Left ventricle myocardium inferior (tissue), 1 donor: ENCODE measurements around the gene RAB4B. TPM values are rescaled to one million over a fixed set of nuclear protein-coding genes. Genes with fewer than 3 reads are reported as not detected.

Source experiments
- DNase-seq: peaks from one replicate; pipeline ENCODE4 v3.0.0-alpha.2; 2020
- H3K27ac ChIP-seq: fragments of 200-600 bp; replicated peaks from 2 replicates; pipeline ENCODE4 v1.8.0; 2021
- H3K27me3 ChIP-seq: fragments of 200-600 bp; 2 replicates; pipeline ENCODE4 v1.8.0; 2021; ENCODE audit warnings: low read depth
- H3K36me3 ChIP-seq: fragments of 200-600 bp; 2 replicates; pipeline ENCODE4 v1.8.0; 2021
- H3K4me1 ChIP-seq: fragments of 200-600 bp; 2 replicates; pipeline ENCODE4 v1.8.0; 2021
- H3K4me3 ChIP-seq: fragments of 200-600 bp; 2 replicates; pipeline ENCODE4 v1.8.0; 2021; ENCODE audit warnings: mild to moderate bottlenecking, moderate library complexity
- H3K9me3 ChIP-seq: fragments of 200-600 bp; replicated peaks from 2 replicates; pipeline ENCODE4 v1.8.0; 2021
- intact Hi-C: fragments of 100-400 bp; cut with micrococcal nuclease; formaldehyde crosslinking; loops from one replicate; pipeline ENCODE4 v1.11.0; 2022
- total RNA-seq: library from RNA; stranded (reverse); fragmentation: NEBNext Ultra II Directional; extraction: Animal tissue kit (Norgen Biotek cat#: 25700); gene quantifications from one replicate; pipeline ENCODE4 v1.2.1, GENCODE V29; 2021
- TF ChIP-seq, protein P1 (sequence below): fragments of 200-600 bp; IDR thresholded peaks from 2 replicates; pipeline ENCODE4 v1.8.0; 2021; ENCODE audit warnings: antibody characterized with exemption, mild to moderate bottlenecking, borderline replicate concordance
- donor health status: DM: no; HTN: yes; CAD: no; lungs with severe emphysema.

Gene RAB4B
- total RNA-seq, 1 donor from 2014 or later = 13.5 TPM

- DNase-seq = no peak
- Histone ChIP-seq H3K27me3 (no peaks in the 10 kb centered on the region), H3K9me3 (no peaks in the 10 kb centered on the region), H3K4me3 (peak overlapping the region; percentile 97), H3K27ac (peak overlapping the region; percentile 99), H3K4me1 (peaks cover 100% of the 10 kb centered on the region), H3K36me3 (peaks cover 47% of the 10 kb centered on the region)
- intact Hi-C loops = no loop called here
- TF ChIP-seq, protein P1, sequence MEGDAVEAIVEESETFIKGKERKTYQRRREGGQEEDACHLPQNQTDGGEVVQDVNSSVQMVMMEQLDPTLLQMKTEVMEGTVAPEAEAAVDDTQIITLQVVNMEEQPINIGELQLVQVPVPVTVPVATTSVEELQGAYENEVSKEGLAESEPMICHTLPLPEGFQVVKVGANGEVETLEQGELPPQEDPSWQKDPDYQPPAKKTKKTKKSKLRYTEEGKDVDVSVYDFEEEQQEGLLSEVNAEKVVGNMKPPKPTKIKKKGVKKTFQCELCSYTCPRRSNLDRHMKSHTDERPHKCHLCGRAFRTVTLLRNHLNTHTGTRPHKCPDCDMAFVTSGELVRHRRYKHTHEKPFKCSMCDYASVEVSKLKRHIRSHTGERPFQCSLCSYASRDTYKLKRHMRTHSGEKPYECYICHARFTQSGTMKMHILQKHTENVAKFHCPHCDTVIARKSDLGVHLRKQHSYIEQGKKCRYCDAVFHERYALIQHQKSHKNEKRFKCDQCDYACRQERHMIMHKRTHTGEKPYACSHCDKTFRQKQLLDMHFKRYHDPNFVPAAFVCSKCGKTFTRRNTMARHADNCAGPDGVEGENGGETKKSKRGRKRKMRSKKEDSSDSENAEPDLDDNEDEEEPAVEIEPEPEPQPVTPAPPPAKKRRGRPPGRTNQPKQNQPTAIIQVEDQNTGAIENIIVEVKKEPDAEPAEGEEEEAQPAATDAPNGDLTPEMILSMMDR = peak; percentile 27
Observed at GRCh38 chr19:40804783-40805242, 26.8 kb downstream of the RAB4B start.

DNA sequence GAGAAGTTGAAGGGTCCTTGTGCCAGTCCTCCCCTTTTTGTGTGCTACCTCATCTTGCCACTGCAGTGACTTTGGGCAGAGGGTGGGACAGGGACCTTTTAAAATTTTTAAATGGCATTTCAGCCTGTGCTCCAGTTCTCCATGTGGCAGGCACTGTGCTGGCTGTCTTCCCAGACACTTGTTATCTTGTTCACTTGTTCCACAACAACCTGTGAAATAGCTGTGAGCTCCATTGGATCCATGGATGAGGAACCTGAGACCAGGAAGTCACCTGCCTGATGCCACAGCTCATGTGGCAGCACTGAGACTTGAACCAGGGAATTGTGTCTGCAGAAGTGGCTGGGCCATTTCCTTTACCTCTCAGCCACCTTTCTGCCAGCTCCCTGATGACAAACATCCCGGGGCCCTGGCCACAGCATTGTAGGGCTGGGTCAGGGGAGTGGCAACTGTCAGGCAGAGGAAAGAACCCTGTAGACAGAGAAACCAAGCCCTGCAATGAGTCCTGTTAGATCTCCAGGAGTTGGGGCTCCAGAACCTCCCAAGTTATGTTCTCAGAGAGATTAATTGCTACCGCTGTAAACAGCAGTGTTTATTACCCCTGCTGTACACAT, 27.3 kb downstream of the RAB4B start:
- TF ChIP-seq, protein P1 = no peak
- Histone ChIP-seq H3K4me1 (peaks cover 100% of the 10 kb centered on the region), H3K27ac (peak overlapping the region; percentile 99), H3K27me3 (no peaks in the 10 kb centered on the region), H3K36me3 (peaks cover 46% of the 10 kb centered on the region), H3K4me3 (peak overlapping the region; percentile 97), H3K9me3 (no peaks in the 10 kb centered on the region)
- no peak for DNase-seq
- intact Hi-C loops = no loop called here

DNA sequence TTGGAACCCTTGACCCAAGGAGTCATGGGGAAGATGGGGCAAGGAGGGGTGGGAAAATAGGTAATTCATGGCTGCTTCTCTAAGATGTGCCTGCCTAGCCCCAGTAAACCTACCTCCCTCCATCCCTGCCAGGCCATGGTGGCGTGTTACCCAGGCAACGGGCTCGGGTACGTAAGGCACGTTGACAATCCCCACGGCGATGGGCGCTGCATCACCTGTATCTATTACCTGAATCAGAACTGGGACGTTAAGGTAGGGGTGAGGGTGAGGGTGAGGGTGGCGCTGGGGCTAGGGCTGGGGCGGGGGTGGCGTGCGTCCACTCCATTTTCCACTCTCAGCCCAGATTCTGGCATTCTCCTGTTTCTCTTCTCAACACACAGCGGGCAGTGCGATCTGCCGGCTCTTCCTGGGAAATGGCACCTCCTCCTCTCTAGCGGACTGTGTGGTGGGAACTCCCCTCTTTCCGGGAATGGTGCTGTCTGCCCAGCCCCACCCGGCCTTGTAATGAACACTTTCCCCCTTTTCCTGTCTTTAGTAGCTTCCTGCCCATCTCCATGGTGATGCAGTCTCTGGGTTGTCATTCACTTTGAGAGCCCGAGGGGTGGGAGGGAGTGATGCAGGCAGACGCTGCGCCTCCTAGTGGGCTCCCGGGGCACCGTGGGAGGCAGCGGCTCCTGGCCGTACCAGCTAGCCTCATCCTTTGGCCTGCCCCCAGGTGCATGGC, 28.5 kb downstream of the RAB4B start:
- DNase-seq = peak; percentile 77
- TF ChIP-seq, protein P1 = peak; percentile 88
- intact Hi-C loops = no loop called here
- H3K27me3 ChIP-seq = no peaks in the 10 kb centered on the region
- H3K9me3 ChIP-seq = no peaks in the 10 kb centered on the region
- H3K4me3 ChIP-seq = peak overlapping the region; percentile 49
- H3K36me3 ChIP-seq = peaks cover 36% of the 10 kb centered on the region
- peaks cover 96% of the 10 kb centered on the region for H3K4me1 ChIP-seq
- H3K27ac ChIP-seq = peak overlapping the region; percentile 99

DNA sequence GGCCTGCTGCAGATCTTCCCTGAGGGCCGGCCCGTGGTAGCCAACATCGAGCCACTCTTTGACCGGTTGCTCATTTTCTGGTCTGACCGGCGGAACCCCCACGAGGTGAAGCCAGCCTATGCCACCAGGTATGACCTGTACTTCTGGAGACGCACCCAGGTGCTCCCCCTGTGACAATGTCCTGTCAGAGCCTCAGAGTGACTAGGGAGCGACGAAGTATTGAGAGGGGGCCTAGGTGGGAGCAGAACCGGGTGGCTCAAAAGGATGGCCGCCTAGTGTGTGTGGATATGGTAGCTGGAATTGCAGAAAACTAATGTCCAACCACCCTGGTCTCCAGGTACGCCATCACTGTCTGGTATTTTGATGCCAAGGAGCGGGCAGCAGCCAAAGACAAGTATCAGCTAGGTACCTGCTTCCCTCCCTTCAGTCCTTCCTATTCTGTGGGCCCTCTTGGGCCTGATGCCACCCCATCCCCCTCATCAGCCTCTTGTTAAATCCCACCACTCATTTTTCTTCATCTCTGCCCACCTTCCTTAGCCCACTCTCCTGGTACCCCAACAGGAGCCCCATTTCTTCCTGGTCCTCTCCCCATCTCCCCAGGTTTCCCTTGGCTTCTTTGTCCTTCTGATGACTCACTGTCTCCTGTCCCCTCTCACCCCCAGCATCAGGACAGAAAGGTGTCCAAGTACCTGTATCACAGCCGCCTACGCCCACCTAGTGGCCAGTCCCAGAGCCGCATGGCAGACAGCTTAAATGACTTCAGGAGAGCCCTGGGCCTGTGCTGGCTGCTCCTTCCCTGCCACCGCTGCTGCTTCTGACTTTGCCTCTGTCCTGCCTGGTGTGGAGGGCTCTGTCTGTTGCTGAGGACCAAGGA, 29.3 kb downstream of the RAB4B start:
- H3K9me3 ChIP-seq = no peaks in the 10 kb centered on the region
- TF ChIP-seq, protein P1 = peak; percentile 19
- no peak for DNase-seq
- intact Hi-C loops = no loop called here
- peaks cover 96% of the 10 kb centered on the region for H3K4me1 ChIP-seq
- peaks cover 28% of the 10 kb centered on the region for H3K36me3 ChIP-seq
- peak overlapping the region; percentile 49 for H3K4me3 ChIP-seq
- peak overlapping the region; percentile 99 for H3K27ac ChIP-seq
- no peaks in the 10 kb centered on the region for H3K27me3 ChIP-seq

- H3K27ac ChIP-seq = peak overlapping the region; percentile 99
- intact Hi-C loops = no loop called here
- H3K4me1 ChIP-seq = peaks cover 96% of the 10 kb centered on the region
- DNase-seq = no peak
- H3K36me3 ChIP-seq = peaks cover 28% of the 10 kb centered on the region
- TF ChIP-seq, protein P1 = no peak
- no peaks in the 10 kb centered on the region for H3K27me3 ChIP-seq
- no peak overlapping the region for H3K4me3 ChIP-seq
- no peaks in the 10 kb centered on the region for H3K9me3 ChIP-seq
Observed at GRCh38 chr19:40808021-40808325, 29.9 kb downstream of the RAB4B start.
